Upper lobe of left lung (tissue), 4 donors: Measurements from ENCODE around the gene NHS.

Experiments used
- CTCF ChIP-seq, 6 experiments: fragments of 450-650 bp in 4 of 6; fragments of 200-600 bp in 2 of 6; sonication (generic) in 2 of 6; IDR thresholded peaks; one replicate each; pipeline ENCODE4 v1.5.1; 2016 to 2019; ENCODE audit warnings: antibody characterized with exemption in 6 of 6
- POLR2A ChIP-seq, 4 donors: fragments of 450-650 bp; IDR thresholded peaks; one replicate each; pipeline ENCODE4 v1.5.1; 2016 to 2017; ENCODE audit warnings: antibody characterized with exemption in 4 of 4, mild to moderate bottlenecking in 2 of 4
- POLR2AphosphoS5 ChIP-seq, 2 donors: sonication (generic); formaldehyde crosslinking; IDR thresholded peaks; one replicate each; pipeline ENCODE4 v1.5.1; 2017; ENCODE audit warnings: antibody characterized with exemption in 2 of 2

GRCh38 chrX:17511556-17511955 lies 136.6 kb downstream of the NHS start:
- no peak for TF ChIP-seq CTCF (IDR thresholded peaks at IDR 0.05)
- TF ChIP-seq POLR2A (IDR thresholded peaks at IDR 0.05): no peak
- no peak for TF ChIP-seq POLR2AphosphoS5 (IDR thresholded peaks at IDR 0.05)
